NCI-H2029 treated with DMSO at 0.1 percent for 48 hours (cell line): ENCODE measurements around the gene AGTR1.
"Not testable (repeated sequence)": the region's sequence is repeated elsewhere in the genome, so short reads cannot be mapped to it uniquely, and the experiment has no call there.

Experiments
- DNase-seq: peaks from one replicate; lab custom pipeline; 2025; lab: John Stamatoyannopoulos, UW

AGTR1 gene

GRCh38 chr3:148758303-148758884, 60.7 kb downstream of the AGTR1 start:
- no peak for DNase-seq

GRCh38 chr3:148759430-148759829, 61.7 kb downstream of the AGTR1 start:
- no peak for DNase-seq

GRCh38 chr3:148763156-148763680, 65.5 kb downstream of the AGTR1 start:
- no peak for DNase-seq

GRCh38 chr3:148763986-148764935, 66.6 kb downstream of the AGTR1 start:
- DNase-seq: no peak

GRCh38 chr3:148772361-148772760, 74.7 kb downstream of the AGTR1 start:
- DNase-seq: no peak

- no peak for DNase-seq
Measured at GRCh38 chr3:148772835-148773234, 75.1 kb downstream of the AGTR1 start.

- DNase-seq: no peak
Measured at GRCh38 chr3:148773805-148774204, 76.1 kb downstream of the AGTR1 start.

GRCh38 chr3:148778926-148779325, 81.2 kb downstream of the AGTR1 start:
- DNase-seq: no peak

- DNase-seq: not testable (repeated sequence)
Measured at GRCh38 chr3:148785026-148785425, 87.3 kb downstream of the AGTR1 start.

- DNase-seq: not testable (repeated sequence)
Measured at GRCh38 chr3:148786159-148786558, 88.5 kb downstream of the AGTR1 start.

GRCh38 chr3:148789146-148789545, 91.4 kb downstream of the AGTR1 start:
- DNase-seq: no peak

- DNase-seq: no peak
Measured at GRCh38 chr3:148789906-148790305, 92.2 kb downstream of the AGTR1 start.

- DNase-seq: no peak
Measured at GRCh38 chr3:148790370-148790769, 92.7 kb downstream of the AGTR1 start.

- no peak for DNase-seq
Measured at GRCh38 chr3:148790851-148791735, 93.4 kb downstream of the AGTR1 start.

- no peak for DNase-seq
Measured at GRCh38 chr3:148791920-148792319, 94.2 kb downstream of the AGTR1 start.

- DNase-seq: no peak
Measured at GRCh38 chr3:148792516-148792915, 94.8 kb downstream of the AGTR1 start.
